Breast epithelium (tissue), 3 donors: Measurements from ENCODE around the gene RBM17.

Source experiments
- CTCF ChIP-seq, 3 donors: fragments of 450-650 bp; IDR thresholded peaks; one replicate each; pipeline ENCODE4 v1.5.1; 2016 to 2017; ENCODE audit warnings: antibody characterized with exemption in 3 of 3, mild to moderate bottlenecking in 3 of 3, moderate library complexity in 3 of 3
- POLR2A ChIP-seq: fragments of 450-650 bp; IDR thresholded peaks from one replicate; pipeline ENCODE4 v1.6.1; 2016; ENCODE audit warnings: antibody characterized with exemption, mild to moderate bottlenecking, moderate library complexity

- no peak for TF ChIP-seq CTCF (IDR thresholded peaks at IDR 0.05)
- no peak for TF ChIP-seq POLR2A
Measured at GRCh38 chr10:6070660-6071059, 18.2 kb upstream of the RBM17 start.
